B cell (primary cell): ENCODE results near the gene KLHDC7B. TPM values are rescaled to one million over a fixed set of nuclear protein-coding genes. Genes with fewer than 3 reads are reported as not detected.

Experiments used
- ATAC-seq: fragments of 200-7000 bp; cut with Tn5 transposase; one replicate; pipeline ENCODE4 v1.10.0; 2021; ENCODE audit warnings: low read depth, mild to moderate bottlenecking, moderate number of reproducible peaks, moderate library complexity
- CTCF ChIA-PET: fragments of 350-600 bp; sonication (Branson Sonifier 250); formaldehyde crosslinking; loops from one replicate; lab custom pipeline; 2021; ENCODE audit warnings: antibody characterized with exemption, inconsistent platforms; lab: Charles Lee
- POLR2A ChIA-PET: fragments of 350-600 bp; sonication (Branson Sonifier 250); formaldehyde crosslinking; loops from one replicate; lab custom pipeline; 2021; ENCODE audit warnings: antibody characterized with exemption; lab: Charles Lee
- DNase-seq: peaks from one replicate; pipeline ENCODE4 v3.0.0; 2013
- H2AFZ ChIP-seq: 2 replicates; pipeline ENCODE4 v1.6.1; 2012; ENCODE audit warnings: mild to moderate bottlenecking, low read depth, low read length; ENCODE audit not compliant: insufficient read depth, poor library complexity, severe bottlenecking
- H3K27ac ChIP-seq, 2 donors: 1 replicate in 1 of 2; 2 replicates in 1 of 2; pipeline ENCODE4 v1.5.1; 2012 to 2013; ENCODE audit warnings: low read length in 2 of 2, mild to moderate bottlenecking in 2 of 2, moderate library complexity in 1 of 2
- H3K27me3 ChIP-seq, 4 experiments: fragments of 200-600 bp in 1 of 4; sonication (generic) in 1 of 4; replicated peaks in 1 of 4; 1 replicate in 2 of 4; 2 replicates in 2 of 4; pipeline versions ENCODE4 v1.6.1 to v1.7.0; 2013 to 2016; ENCODE audit warnings: low read length in 3 of 4, mild to moderate bottlenecking in 2 of 4, mixed read lengths in 1 of 4, moderate library complexity in 1 of 4; ENCODE audit not compliant: insufficient read depth in 4 of 4, control insufficient read depth in 3 of 4; ENCODE audit errors: control extremely low read depth in 1 of 4
- H3K36me3 ChIP-seq, 2 experiments: replicated peaks in 1 of 2; 1 replicate in 1 of 2; 2 replicates in 1 of 2; pipeline versions ENCODE4 v1.6.1 to v1.7.1; 2013; ENCODE audit warnings: low read length in 1 of 2; ENCODE audit not compliant: insufficient read depth in 2 of 2, control insufficient read depth in 1 of 2; ENCODE audit errors: control extremely low read depth in 1 of 2, extremely low read depth in 1 of 2
- H3K4me1 ChIP-seq, 2 donors: fragments of 200-600 bp in 1 of 2; sonication (generic) in 1 of 2; 1 replicate in 1 of 2; 2 replicates in 1 of 2; pipeline versions ENCODE4 v1.5.1 to v1.6.1; 2013 to 2017; ENCODE audit warnings: low read length in 2 of 2; ENCODE audit not compliant: control insufficient read depth in 2 of 2, insufficient read depth in 2 of 2
- H3K4me2 ChIP-seq: replicated peaks from 2 replicates; pipeline ENCODE3; 2012; ENCODE audit warnings: mild to moderate bottlenecking, low read depth, low read length; ENCODE audit not compliant: poor library complexity, severe bottlenecking
- H3K4me3 ChIP-seq, 5 experiments: fragments of 200-600 bp in 1 of 5; sonication (generic) in 1 of 5; 1 replicate in 3 of 5; 2 replicates in 2 of 5; pipeline versions ENCODE4 v1.5.1 to v1.7.0; 2011 to 2016; ENCODE audit warnings: low read length in 4 of 5, mild to moderate bottlenecking in 4 of 5, low read depth in 2 of 5, control low read depth in 1 of 5, moderate library complexity in 1 of 5; ENCODE audit not compliant: insufficient read depth in 1 of 5; ENCODE audit errors: control extremely low read depth in 1 of 5, extremely low read depth in 1 of 5
- H3K79me2 ChIP-seq: fragments of 200-600 bp; sonication (generic); one replicate; pipeline ENCODE4 v1.6.0; 2016; ENCODE audit warnings: low read length; ENCODE audit not compliant: control insufficient read depth, insufficient read depth
- H3K9ac ChIP-seq: fragments of 200-600 bp; sonication (generic); 2 replicates; pipeline ENCODE4 v1.6.1; 2017; ENCODE audit warnings: mild to moderate bottlenecking, low read length, moderate library complexity
- H3K9me3 ChIP-seq, 3 donors: one replicate each; pipeline versions ENCODE4 v1.6.1 to v1.7.1; 2013; ENCODE audit warnings: low read length in 2 of 3; ENCODE audit not compliant: control insufficient read depth in 2 of 3, insufficient read depth in 1 of 3; ENCODE audit errors: control extremely low read depth in 1 of 3
- H4K20me1 ChIP-seq: 2 replicates; pipeline ENCODE4 v1.6.0; 2012; ENCODE audit warnings: mild to moderate bottlenecking, low read length; ENCODE audit not compliant: insufficient read depth, control insufficient read depth, poor library complexity, severe bottlenecking
- H3K27ac Mint-ChIP-seq: one replicate; pipeline ENCODE4 v1.8.0; 2021; ENCODE audit warnings: mixed read lengths
- H3K27me3 Mint-ChIP-seq: one replicate; pipeline ENCODE4 v1.8.0; 2021; ENCODE audit warnings: mixed read lengths
- H3K4me1 Mint-ChIP-seq: one replicate; pipeline ENCODE4 v1.8.0; 2021; ENCODE audit warnings: mixed read lengths
- H3K4me3 Mint-ChIP-seq: one replicate; pipeline ENCODE4 v1.8.0; 2021; ENCODE audit warnings: mixed read lengths
- H3K9me3 Mint-ChIP-seq: one replicate; pipeline ENCODE4 v1.8.0; 2022; ENCODE audit warnings: mixed read lengths; ENCODE audit not compliant: insufficient read depth
- CTCF ChIP-seq: fragments of 200-600 bp; IDR thresholded peaks from one replicate; pipeline ENCODE4 v1.8.0; 2022; ENCODE audit warnings: antibody characterized with exemption, mild to moderate bottlenecking
- EZH2 ChIP-seq: IDR thresholded peaks from 2 replicates; pipeline ENCODE4 v1.6.1; 2012; ENCODE audit warnings: borderline replicate concordance, low read depth, mild to moderate bottlenecking, moderate library complexity, low read length; ENCODE audit not compliant: insufficient read depth, poor library complexity, severe bottlenecking
- WGBS: methylation state at CpG from one replicate; pipeline ENCODE4 v1.1.5; 2013; ENCODE audit warnings: missing lambda C conversion rate; ENCODE audit not compliant: insufficient coverage; 5-methylcytosine and 5-hydroxymethylcytosine counted together
- intact Hi-C: fragments of 100-400 bp; cut with micrococcal nuclease; formaldehyde crosslinking; loops from one replicate; pipeline ENCODE4 v1.10.0; 2022
- polyA plus RNA-seq: library from polyadenylated mRNA; depleted of rRNA; stranded (reverse); fragments of >200 nt; gene quantifications from 2 replicates; pipeline ENCODE4 v1.2.3, GENCODE V29; 2012
- total RNA-seq, 2 donors: library from RNA; stranded (reverse); fragments of 120-200 nt in 1 of 2; gene quantifications; 1 replicate in 1 of 2; 2 replicates in 1 of 2; pipeline versions ENCODE4 v1.2.3 to v1.2.4, GENCODE V29; 2013 to 2022

KLHDC7B gene
- total and polyA plus RNA-seq, 2 donors (not counting 1 experiment from before 2014, with no cell fraction given), result 1.8 to 6.2 TPM

DNA sequence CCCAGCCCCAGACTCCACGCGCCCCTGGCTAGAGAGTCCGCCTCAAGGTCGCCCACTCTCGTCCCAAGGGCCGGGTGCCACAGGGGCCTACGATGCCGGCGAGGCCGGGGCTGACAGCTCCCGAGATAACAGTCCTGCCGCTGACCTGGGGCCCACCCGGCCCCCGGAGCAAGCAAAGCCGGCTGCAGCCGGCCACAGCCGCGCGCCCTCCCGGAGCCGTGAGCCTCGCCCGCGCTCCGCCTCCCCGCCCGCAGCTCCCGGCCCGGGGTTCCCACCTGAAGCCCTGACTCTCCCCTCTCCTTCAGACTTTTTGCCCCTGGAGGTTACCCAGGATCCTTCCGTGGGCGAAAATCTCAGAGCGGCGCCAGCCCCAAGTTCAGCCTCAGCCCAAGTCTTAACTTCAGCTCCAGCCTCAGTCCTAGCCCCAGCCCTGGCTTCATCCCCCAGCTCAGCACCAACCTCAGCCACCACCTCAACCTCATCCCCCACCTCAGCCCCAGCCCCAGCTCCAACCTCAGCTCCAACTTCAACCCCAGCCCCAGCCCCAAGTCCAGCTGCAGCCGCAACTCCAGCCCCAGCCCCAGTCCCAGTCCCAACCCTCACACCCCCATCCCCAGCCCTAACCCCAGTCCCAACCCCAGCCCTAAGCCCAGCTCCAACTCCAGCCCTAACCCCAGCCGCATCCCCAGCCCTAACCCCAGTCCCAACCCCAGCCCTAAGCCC lies 1.7 kb downstream of the KLHDC7B start:
- Histone ChIP-seq H3K79me2 (peaks cover 23% of the 10 kb centered on the region), H3K4me1 (peaks cover 32 to 47% of the 10 kb centered on the region in 2 donors), H3K9me3 (no peaks in the 10 kb centered on the region), H3K27me3 (no peaks in the 10 kb centered on the region), H2AFZ (no peak overlapping the region), H3K9ac (no peak overlapping the region), H3K4me2 (peak overlapping the region; percentile 98), H4K20me1 (no peaks in the 10 kb centered on the region), H3K36me3 (no peaks in the 10 kb centered on the region), H3K27ac (no peak overlapping the region), H3K4me3 (no peak overlapping the region)
- no peaks in the 10 kb centered on the region for H3K9me3 Mint-ChIP-seq
- ATAC-seq (no peak), DNase-seq (no peak)
- 79% methylated on average over 34 of the region's 35 CpGs for WGBS
- intact Hi-C loops, result no loop called here
- H3K4me1 Mint-ChIP-seq, result peaks cover 32% of the 10 kb centered on the region
- ChIA-PET CTCF (interaction anchor here (0.8 to 3.9 kb wide), 9 partner anchors 8 to 240 kb away, joined by 3 to 17 read pairs (median 6); partner anchors contain the start of genes CHKB, PLXNB2, SCO2 and SYCE3), POLR2A (interaction anchor here (0.6 to 2.7 kb wide), 11 partner anchors 8 to 253 kb away, joined by 5 to 23 read pairs (median 8); partner anchors contain the start of genes LMF2, NCAPH2, SCO2 and SYCE3)
- TF ChIP-seq EZH2 (no peak), CTCF (no peak)
- H3K27me3 Mint-ChIP-seq, result no peaks in the 10 kb centered on the region
- H3K27ac Mint-ChIP-seq, result no peak overlapping the region
- no peak overlapping the region for H3K4me3 Mint-ChIP-seq
